ENCODE measurements around the gene SYCE3.

The SYCE3 gene

GRCh38 chr22:50556703-50557102 lies 6.0 kb downstream of the SYCE3 start:
- H3F3A ChIP-seq (ENCODE audit: low read depth) = no peaks in the 10 kb centered on the region
- H3K9me2 ChIP-seq (replicated peaks; ENCODE audit: low read depth, low read length) = no peaks in the 10 kb centered on the region
- TF ChIP-seq EZH2phosphoT487 (IDR thresholded peaks at IDR 0.05; ENCODE audit: borderline replicate concordance) (no peak), CTCF (conservative IDR thresholded peaks at IDR 0.05; ENCODE audit: low read length) (no peak)
- H3K9ac ChIP-seq (ENCODE audit: low read depth, low read length, poor library complexity, severe bottlenecking) = no peak overlapping the region
- no peaks in the 10 kb centered on the region for H3K79me2 ChIP-seq (ENCODE audit: insufficient read depth, low read length)
- no peaks in the 10 kb centered on the region for H4K20me1 ChIP-seq (ENCODE audit: insufficient read depth, low read length, poor library complexity, severe bottlenecking)
- peaks cover 2% of the 10 kb centered on the region for H3K4me1 ChIP-seq (ENCODE audit: insufficient read depth, low read length, poor library complexity, severe bottlenecking)
- no peak overlapping the region for H2AFZ ChIP-seq (ENCODE audit: low read length)
- H3K4me3 ChIP-seq (ENCODE audit: low read length, poor library complexity, severe bottlenecking) = no peak overlapping the region
- H3K27me3 ChIP-seq (ENCODE audit: insufficient read depth, low read length, poor library complexity, severe bottlenecking) = no peaks in the 10 kb centered on the region
- no peaks in the 10 kb centered on the region for H3K9me3 ChIP-seq (ENCODE audit: insufficient read depth, low read depth, low read length)
- H3K36me3 ChIP-seq (ENCODE audit: insufficient read depth, low read length) = no peaks in the 10 kb centered on the region
- no peak overlapping the region for H3K4me2 ChIP-seq (ENCODE audit: low read depth, low read length, poor library complexity, severe bottlenecking)

GRCh38 chr22:50553310-50553709 lies 9.4 kb downstream of the SYCE3 start:
- peaks cover 6% of the 10 kb centered on the region; the same call in 1 of the 2 replicates for H3K79me2 ChIP-seq (ENCODE audit: insufficient read depth, low read length)
- no peak overlapping the region for H3K9ac ChIP-seq (ENCODE audit: low read depth, low read length, poor library complexity, severe bottlenecking)
- H3K27me3 ChIP-seq (ENCODE audit: insufficient read depth, low read length, poor library complexity, severe bottlenecking) = no peaks in the 10 kb centered on the region
- no peaks in the 10 kb centered on the region for H3F3A ChIP-seq (ENCODE audit: low read depth)
- peaks cover 8% of the 10 kb centered on the region for H3K4me1 ChIP-seq (ENCODE audit: insufficient read depth, low read length, poor library complexity, severe bottlenecking)
- no peak overlapping the region for H3K4me2 ChIP-seq (ENCODE audit: low read depth, low read length, poor library complexity, severe bottlenecking)
- H3K36me3 ChIP-seq (ENCODE audit: insufficient read depth, low read length) = no peaks in the 10 kb centered on the region
- H3K4me3 ChIP-seq (ENCODE audit: low read length, poor library complexity, severe bottlenecking) = no peak overlapping the region
- no peak overlapping the region for H2AFZ ChIP-seq (ENCODE audit: low read length)
- H3K9me2 ChIP-seq (replicated peaks; ENCODE audit: low read depth, low read length) = no peaks in the 10 kb centered on the region
- no peak for TF ChIP-seq EZH2phosphoT487 (IDR thresholded peaks at IDR 0.05; ENCODE audit: borderline replicate concordance)
- TF ChIP-seq CTCF (conservative IDR thresholded peaks at IDR 0.05; ENCODE audit: low read length) = no peak
- no peaks in the 10 kb centered on the region for H3K9me3 ChIP-seq (ENCODE audit: insufficient read depth, low read depth, low read length)
- H4K20me1 ChIP-seq (ENCODE audit: insufficient read depth, low read length, poor library complexity, severe bottlenecking) = no peaks in the 10 kb centered on the region

- H3K4me1 ChIP-seq (ENCODE audit: insufficient read depth, low read length, poor library complexity, severe bottlenecking) = peaks cover 12% of the 10 kb centered on the region
- no peak overlapping the region for H3K4me2 ChIP-seq (ENCODE audit: low read depth, low read length, poor library complexity, severe bottlenecking)
- no peak overlapping the region for H2AFZ ChIP-seq (ENCODE audit: low read length)
- no peaks in the 10 kb centered on the region for H3F3A ChIP-seq (ENCODE audit: low read depth)
- H3K79me2 ChIP-seq (ENCODE audit: insufficient read depth, low read length) = peaks cover 6% of the 10 kb centered on the region; the same call in 1 of the 2 replicates
- no peak overlapping the region for H3K9ac ChIP-seq (ENCODE audit: low read depth, low read length, poor library complexity, severe bottlenecking)
- no peaks in the 10 kb centered on the region for H3K9me2 ChIP-seq (replicated peaks; ENCODE audit: low read depth, low read length)
- H4K20me1 ChIP-seq (ENCODE audit: insufficient read depth, low read length, poor library complexity, severe bottlenecking) = no peaks in the 10 kb centered on the region
- no peak overlapping the region for H3K4me3 ChIP-seq (ENCODE audit: low read length, poor library complexity, severe bottlenecking)
- no peaks in the 10 kb centered on the region for H3K36me3 ChIP-seq (ENCODE audit: insufficient read depth, low read length)
- H3K27me3 ChIP-seq (ENCODE audit: insufficient read depth, low read length, poor library complexity, severe bottlenecking) = no peaks in the 10 kb centered on the region
- H3K9me3 ChIP-seq (ENCODE audit: insufficient read depth, low read depth, low read length) = no peaks in the 10 kb centered on the region
- TF ChIP-seq EZH2phosphoT487 (IDR thresholded peaks at IDR 0.05; ENCODE audit: borderline replicate concordance) (no peak), CTCF (conservative IDR thresholded peaks at IDR 0.05; ENCODE audit: low read length) (no peak)
Measured at GRCh38 chr22:50551160-50551752, 11.5 kb downstream of the SYCE3 start.

Measured in Loucy (cell line).